ENCODE data around the gene TNNC2. TPM values are rescaled to one million over a fixed set of nuclear protein-coding genes. Genes with fewer than 3 reads are reported as not detected.
A peak's percentile ranks its signal among the peaks of the same experiment; 100 is the strongest.

The TNNC2 gene
- total and polyA plus RNA-seq, 2 donors (not counting 1 experiment from before 2014, with no cell fraction given), result 0.33 TPM; not detected in 1

DNA sequence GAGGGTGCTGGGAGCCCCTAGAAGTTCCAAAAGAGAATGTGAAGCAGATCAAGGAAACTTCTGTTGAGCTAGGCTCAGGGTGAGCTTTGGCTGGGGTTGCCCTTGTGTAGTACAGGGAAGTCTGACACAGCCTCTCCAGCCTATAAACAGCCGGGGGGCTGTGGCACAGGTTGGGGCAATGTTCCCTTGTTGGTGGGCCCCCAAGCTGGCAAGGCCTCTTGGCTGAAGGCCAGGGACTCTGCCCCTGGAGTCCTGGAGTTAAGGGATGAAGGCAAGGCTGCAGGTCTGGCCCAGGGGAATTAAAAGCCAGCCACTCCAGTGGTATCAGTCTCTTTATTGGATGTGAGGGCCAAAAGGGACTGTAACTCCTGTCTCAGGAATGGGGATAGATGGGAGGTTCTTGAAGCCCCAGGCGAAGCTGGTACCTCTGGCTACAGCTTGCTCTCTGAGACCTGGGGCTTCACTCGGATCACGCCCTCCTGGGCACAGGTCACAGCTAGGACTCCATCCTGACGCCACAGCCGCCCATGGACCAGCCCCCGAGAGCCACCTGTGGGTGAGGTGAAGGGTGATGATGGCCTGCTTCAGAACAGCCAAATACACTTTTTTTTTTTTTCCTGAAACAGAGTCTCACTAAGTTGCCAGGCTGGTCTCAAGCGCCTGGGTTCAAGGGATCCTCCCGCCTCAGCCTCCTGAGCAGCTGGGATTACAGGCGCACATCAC, 14.5 kb upstream of the TNNC2 start:
- no peak for DNase-seq
- Histone ChIP-seq H2AFZ (ENCODE audit: insufficient read depth, low read depth, low read length, poor library complexity, severe bottlenecking) (peak overlapping the region; percentile 48), H3K9me3 (ENCODE audit: control extremely low read depth in 1 of 3, control insufficient read depth in 2 of 3, insufficient read depth in 1 of 3, low read length in 2 of 3) (no peaks in the 10 kb centered on the region), H3K4me1 (ENCODE audit: control insufficient read depth in 2 of 2, insufficient read depth in 2 of 2, low read length in 2 of 2) (peaks cover 14 to 21% of the 10 kb centered on the region in 2 donors), H4K20me1 (ENCODE audit: control insufficient read depth, insufficient read depth, low read length, poor library complexity, severe bottlenecking) (no peaks in the 10 kb centered on the region), H3K79me2 (ENCODE audit: control insufficient read depth, insufficient read depth, low read length) (no peaks in the 10 kb centered on the region), H3K4me3 (ENCODE audit: control extremely low read depth in 1 of 5, extremely low read depth in 1 of 5, insufficient read depth in 1 of 5, low read depth in 2 of 5, low read length in 4 of 5) (peak overlapping the region in 1 of 5 experiments; percentile 20), H3K4me2 (replicated peaks; ENCODE audit: low read depth, low read length, poor library complexity, severe bottlenecking) (peak overlapping the region; percentile 60), H3K36me3 (replicated peaks in 1 of 2; ENCODE audit: control extremely low read depth in 1 of 2, control insufficient read depth in 1 of 2, extremely low read depth in 1 of 2, insufficient read depth in 2 of 2, low read length in 1 of 2) (peaks cover 13 to 46% of the 10 kb centered on the region in 2 experiments), H3K9ac (ENCODE audit: low read length) (no peak overlapping the region), H3K27me3 (replicated peaks in 1 of 4; ENCODE audit: control extremely low read depth in 1 of 4, control insufficient read depth in 3 of 4, insufficient read depth in 4 of 4, low read length in 3 of 4) (no peaks in the 10 kb centered on the region), H3K27ac (ENCODE audit: low read length in 2 of 2) (peak overlapping the region; percentile 21 to 79)
- ChIA-PET CTCF (interaction anchor here (0.9 to 1.7 kb wide), 6 partner anchors 9 to 129 kb away, joined by 3 to 5 read pairs (median 4); partner anchors contain the start of gene ZSWIM1), POLR2A (interaction anchor here (1.1 to 1.6 kb wide), 3 partner anchors 8 to 93 kb away, joined by 3 to 5 read pairs (median 4); partner anchors contain the start of genes ACOT8, SNX21 and ZSWIM3)
- intact Hi-C loops (cut with micrococcal nuclease), result no loop called here
- no peak for ATAC-seq (ENCODE audit: low read depth)
- 98% methylated on average over 7 of the region's 10 CpGs for WGBS (ENCODE audit: insufficient coverage)
- Mint-ChIP-seq H3K9me3 (ENCODE audit: insufficient read depth) (no peaks in the 10 kb centered on the region), H3K27me3 (no peaks in the 10 kb centered on the region), H3K27ac (peak overlapping the region; percentile 79), H3K4me1 (peaks cover 18% of the 10 kb centered on the region), H3K4me3 (peak overlapping the region; percentile 33)
- no peak for TF ChIP-seq EZH2 (IDR thresholded peaks at IDR 0.05; ENCODE audit: borderline replicate concordance, insufficient read depth, low read depth, low read length, poor library complexity, severe bottlenecking)

- Histone ChIP-seq H2AFZ (ENCODE audit: insufficient read depth, low read depth, low read length, poor library complexity, severe bottlenecking) (no peak overlapping the region), H4K20me1 (ENCODE audit: control insufficient read depth, insufficient read depth, low read length, poor library complexity, severe bottlenecking) (no peaks in the 10 kb centered on the region), H3K4me1 (ENCODE audit: control insufficient read depth in 2 of 2, insufficient read depth in 2 of 2, low read length in 2 of 2) (peaks cover 14 to 21% of the 10 kb centered on the region in 2 donors), H3K9me3 (ENCODE audit: control extremely low read depth in 1 of 3, control insufficient read depth in 2 of 3, insufficient read depth in 1 of 3, low read length in 2 of 3) (no peaks in the 10 kb centered on the region), H3K27me3 (replicated peaks in 1 of 4; ENCODE audit: control extremely low read depth in 1 of 4, control insufficient read depth in 3 of 4, insufficient read depth in 4 of 4, low read length in 3 of 4) (no peaks in the 10 kb centered on the region), H3K4me3 (ENCODE audit: control extremely low read depth in 1 of 5, extremely low read depth in 1 of 5, insufficient read depth in 1 of 5, low read depth in 2 of 5, low read length in 4 of 5) (no peak overlapping the region), H3K4me2 (replicated peaks; ENCODE audit: low read depth, low read length, poor library complexity, severe bottlenecking) (no peak overlapping the region), H3K36me3 (replicated peaks in 1 of 2; ENCODE audit: control extremely low read depth in 1 of 2, control insufficient read depth in 1 of 2, extremely low read depth in 1 of 2, insufficient read depth in 2 of 2, low read length in 1 of 2) (peaks cover 11 to 37% of the 10 kb centered on the region in 2 experiments), H3K27ac (ENCODE audit: low read length in 2 of 2) (no peak overlapping the region), H3K79me2 (ENCODE audit: control insufficient read depth, insufficient read depth, low read length) (no peaks in the 10 kb centered on the region), H3K9ac (ENCODE audit: low read length) (no peak overlapping the region)
- ChIA-PET CTCF (interaction anchor here (1.4 kb wide), 1 partner anchor 129 kb away, joined by 5 read pairs; no protein-coding TSS in a partner anchor), POLR2A (no interaction called here)
- peaks cover 18% of the 10 kb centered on the region for H3K4me1 Mint-ChIP-seq
- TF ChIP-seq EZH2 (IDR thresholded peaks at IDR 0.05; ENCODE audit: borderline replicate concordance, insufficient read depth, low read depth, low read length, poor library complexity, severe bottlenecking), result no peak
- TF ChIP-seq, protein P1, sequence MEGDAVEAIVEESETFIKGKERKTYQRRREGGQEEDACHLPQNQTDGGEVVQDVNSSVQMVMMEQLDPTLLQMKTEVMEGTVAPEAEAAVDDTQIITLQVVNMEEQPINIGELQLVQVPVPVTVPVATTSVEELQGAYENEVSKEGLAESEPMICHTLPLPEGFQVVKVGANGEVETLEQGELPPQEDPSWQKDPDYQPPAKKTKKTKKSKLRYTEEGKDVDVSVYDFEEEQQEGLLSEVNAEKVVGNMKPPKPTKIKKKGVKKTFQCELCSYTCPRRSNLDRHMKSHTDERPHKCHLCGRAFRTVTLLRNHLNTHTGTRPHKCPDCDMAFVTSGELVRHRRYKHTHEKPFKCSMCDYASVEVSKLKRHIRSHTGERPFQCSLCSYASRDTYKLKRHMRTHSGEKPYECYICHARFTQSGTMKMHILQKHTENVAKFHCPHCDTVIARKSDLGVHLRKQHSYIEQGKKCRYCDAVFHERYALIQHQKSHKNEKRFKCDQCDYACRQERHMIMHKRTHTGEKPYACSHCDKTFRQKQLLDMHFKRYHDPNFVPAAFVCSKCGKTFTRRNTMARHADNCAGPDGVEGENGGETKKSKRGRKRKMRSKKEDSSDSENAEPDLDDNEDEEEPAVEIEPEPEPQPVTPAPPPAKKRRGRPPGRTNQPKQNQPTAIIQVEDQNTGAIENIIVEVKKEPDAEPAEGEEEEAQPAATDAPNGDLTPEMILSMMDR (IDR thresholded peaks at IDR 0.05), result no peak
- DNase-seq (no peak), ATAC-seq (ENCODE audit: low read depth) (no peak)
- no peak overlapping the region for H3K27ac Mint-ChIP-seq
- 95% methylated on average over 25 of the region's 25 CpGs for WGBS (ENCODE audit: insufficient coverage)
- intact Hi-C loops (cut with micrococcal nuclease), result no loop called here
- no peaks in the 10 kb centered on the region for H3K9me3 Mint-ChIP-seq (ENCODE audit: insufficient read depth)
- H3K4me3 Mint-ChIP-seq, result no peak overlapping the region
- H3K27me3 Mint-ChIP-seq, result no peaks in the 10 kb centered on the region
These were observed 13.6 kb upstream of the TNNC2 start for GRCh38 chr20:45840700-45841198.

Measured in B cell (primary cell).